ENCODE measurements around the gene NAGS.
"Not testable (repeated sequence)": the region's sequence is repeated elsewhere in the genome, so short reads cannot be mapped to it uniquely, and the experiment has no call there.

Gene NAGS

GRCh38 chr17:43983515-43984411 is 20.7 kb upstream of the NAGS start:
- DNase-seq = no peak

DNA sequence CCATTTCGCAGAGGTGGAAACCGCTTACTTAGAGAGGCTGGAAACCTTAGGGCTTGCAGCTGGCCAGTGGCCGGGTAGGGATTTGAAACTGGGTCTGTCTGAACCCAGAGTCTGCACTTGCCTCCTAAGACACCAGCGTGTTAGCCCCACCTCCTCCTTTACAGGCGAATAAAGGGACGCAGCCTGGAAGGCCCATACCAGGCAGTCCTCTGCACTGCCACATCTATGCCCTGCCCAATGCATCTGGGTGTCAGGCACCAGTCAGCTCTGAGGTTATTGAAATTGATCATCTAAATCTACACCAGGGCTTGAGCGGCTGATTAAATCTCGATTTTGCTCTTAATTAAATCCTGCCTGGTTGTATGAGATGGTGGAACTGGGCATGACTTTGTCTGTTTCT is 19.9 kb upstream of the NAGS start:
- no peak for DNase-seq

- DNase-seq = no peak
Observed at GRCh38 chr17:43986225-43986981, 18.0 kb upstream of the NAGS start.

- no peak for DNase-seq
Observed at GRCh38 chr17:43987131-43988021, 17.0 kb upstream of the NAGS start.

GRCh38 chr17:43988301-43988700 is 16.1 kb upstream of the NAGS start:
- DNase-seq = no peak

GRCh38 chr17:43992641-43993040 is 11.8 kb upstream of the NAGS start:
- no peak for DNase-seq

DNA sequence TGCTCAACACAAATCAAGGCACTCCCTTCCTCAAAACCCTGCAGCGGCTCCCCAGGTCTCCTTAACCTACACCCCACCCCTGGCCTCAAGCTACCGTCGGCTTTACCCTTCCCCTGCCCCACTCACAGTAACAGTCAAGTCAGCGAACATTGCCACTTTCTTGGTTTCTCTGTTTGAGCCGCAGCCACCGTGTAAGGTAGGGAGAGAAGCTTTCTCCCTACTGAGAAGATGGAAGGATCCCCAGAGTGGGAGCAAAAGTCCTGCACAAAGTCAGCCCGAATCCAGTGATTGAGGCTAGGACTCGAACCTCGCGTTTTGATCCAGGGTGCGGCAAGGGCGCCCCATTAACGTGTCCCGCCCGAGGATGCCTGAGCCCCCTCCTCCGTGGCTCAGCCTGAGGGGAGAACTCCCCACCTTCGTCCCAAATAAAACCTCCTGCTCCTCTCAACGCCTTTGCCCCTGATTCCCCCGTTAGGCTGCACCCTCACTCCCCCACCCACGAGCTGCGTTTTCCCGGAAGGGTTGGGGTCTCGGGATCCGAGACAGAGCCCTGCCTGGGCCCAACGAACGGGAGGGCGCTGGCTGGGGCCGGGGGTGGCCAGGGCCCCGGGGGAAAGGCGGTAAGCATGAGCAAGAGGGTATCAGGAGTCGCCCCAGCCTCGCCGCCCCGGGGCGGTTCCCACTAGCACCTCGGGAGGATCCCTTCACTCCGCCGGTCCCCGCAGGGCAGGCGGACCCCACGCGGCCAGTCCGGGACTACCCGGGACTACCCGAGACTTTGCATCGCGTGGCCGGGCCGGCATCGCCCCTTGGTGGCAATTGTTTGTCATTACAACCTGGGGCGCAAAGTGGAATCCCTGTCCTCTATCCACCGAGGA is 9.9 kb upstream of the NAGS start:
- peak; percentile 16 to 68 (median 62) for DNase-seq

GRCh38 chr17:43995150-43995471 is 9.3 kb upstream of the NAGS start:
- DNase-seq = no peak

GRCh38 chr17:43997180-43997579 is 7.2 kb upstream of the NAGS start:
- DNase-seq = not testable (repeated sequence)

- DNase-seq = no peak
Observed at GRCh38 chr17:43998552-43998951, 5.9 kb upstream of the NAGS start.

DNA sequence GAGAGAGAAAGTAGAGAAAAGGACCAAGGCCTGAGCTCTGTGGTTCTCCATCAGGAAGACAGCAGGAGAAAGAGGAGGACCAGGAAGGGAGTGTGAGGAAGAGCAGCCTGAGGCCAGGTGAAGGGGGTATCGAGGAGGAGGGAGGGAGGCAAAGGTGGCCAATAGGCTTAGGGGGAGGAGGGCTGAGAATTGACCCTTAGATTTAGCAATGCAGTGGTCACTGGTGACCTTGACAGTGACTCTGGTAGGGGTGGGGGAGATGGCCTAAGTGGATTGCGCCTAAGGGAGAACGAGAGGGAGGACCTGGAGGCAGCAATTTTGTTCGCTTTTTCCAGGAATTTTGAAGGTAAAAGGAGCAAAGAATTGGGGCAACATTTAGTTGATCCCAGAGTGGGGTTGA is 5.4 kb upstream of the NAGS start:
- no peak for DNase-seq

DNA sequence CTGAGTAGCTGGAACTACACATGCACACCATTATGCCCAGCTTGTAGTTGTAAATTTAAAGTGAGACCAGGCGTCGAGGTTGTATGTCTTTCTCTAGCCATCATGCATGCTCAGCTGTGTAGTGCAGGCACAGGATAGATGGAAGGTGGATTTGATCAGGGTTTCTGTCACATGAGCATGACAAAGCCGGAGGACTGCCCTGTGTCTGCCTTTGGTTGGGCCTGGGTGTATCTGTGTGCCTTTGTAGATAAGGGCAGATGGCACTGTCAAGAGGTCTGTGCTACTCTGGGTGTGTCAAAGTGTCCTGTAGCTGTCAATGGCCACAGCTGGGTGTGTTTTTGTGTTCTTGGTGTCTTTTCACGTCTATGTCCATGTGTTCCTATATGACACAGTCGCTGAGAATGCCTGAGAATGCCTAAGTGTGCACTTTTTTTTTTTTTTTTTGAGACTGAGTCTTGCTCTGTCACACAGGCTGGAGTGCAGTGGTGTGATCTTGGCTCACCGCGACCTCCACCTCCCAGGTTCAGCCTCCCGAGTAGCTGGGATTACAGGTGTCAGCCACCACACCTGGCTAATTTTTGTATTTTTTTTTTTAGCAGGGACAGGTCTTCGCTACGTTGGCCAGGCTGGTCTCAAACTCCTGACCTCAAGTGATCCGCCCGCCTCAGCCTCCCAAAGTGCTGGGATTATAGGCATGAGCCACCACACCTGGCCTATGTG is 4.1 kb upstream of the NAGS start:
- DNase-seq = no peak

DNA sequence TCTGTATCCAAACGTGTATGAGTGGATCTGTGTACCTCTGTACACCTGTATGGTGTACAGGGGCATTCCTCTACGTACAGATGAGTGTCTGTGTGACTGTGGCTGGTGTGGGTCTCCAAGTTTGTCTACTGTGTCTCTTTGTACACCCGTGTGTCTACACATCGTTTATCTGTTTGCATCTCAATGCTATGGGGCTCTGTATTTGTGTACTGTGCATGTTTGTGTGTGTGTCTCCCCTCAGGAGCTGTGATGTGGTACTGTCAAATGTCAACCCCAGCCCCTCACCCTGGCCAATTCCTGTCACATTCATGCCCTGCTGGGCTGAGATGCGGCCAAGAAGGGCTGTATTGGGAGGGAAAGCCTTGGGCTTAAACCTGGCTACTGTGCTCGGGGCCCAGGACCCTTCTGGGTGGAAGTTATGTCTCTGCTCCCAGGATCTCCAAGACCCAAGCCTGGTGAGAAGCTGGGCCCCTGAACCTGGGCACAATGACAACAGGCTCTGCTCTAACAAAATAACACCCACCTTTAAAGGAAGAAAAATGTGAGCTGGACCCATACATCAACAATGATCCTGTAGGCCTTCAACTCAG is 3.5 kb upstream of the NAGS start:
- no peak for DNase-seq

- DNase-seq = no peak
Observed at GRCh38 chr17:44001461-44001920, 2.9 kb upstream of the NAGS start.

GRCh38 chr17:44002141-44002848 is 2.1 kb upstream of the NAGS start:
- DNase-seq = no peak

DNA sequence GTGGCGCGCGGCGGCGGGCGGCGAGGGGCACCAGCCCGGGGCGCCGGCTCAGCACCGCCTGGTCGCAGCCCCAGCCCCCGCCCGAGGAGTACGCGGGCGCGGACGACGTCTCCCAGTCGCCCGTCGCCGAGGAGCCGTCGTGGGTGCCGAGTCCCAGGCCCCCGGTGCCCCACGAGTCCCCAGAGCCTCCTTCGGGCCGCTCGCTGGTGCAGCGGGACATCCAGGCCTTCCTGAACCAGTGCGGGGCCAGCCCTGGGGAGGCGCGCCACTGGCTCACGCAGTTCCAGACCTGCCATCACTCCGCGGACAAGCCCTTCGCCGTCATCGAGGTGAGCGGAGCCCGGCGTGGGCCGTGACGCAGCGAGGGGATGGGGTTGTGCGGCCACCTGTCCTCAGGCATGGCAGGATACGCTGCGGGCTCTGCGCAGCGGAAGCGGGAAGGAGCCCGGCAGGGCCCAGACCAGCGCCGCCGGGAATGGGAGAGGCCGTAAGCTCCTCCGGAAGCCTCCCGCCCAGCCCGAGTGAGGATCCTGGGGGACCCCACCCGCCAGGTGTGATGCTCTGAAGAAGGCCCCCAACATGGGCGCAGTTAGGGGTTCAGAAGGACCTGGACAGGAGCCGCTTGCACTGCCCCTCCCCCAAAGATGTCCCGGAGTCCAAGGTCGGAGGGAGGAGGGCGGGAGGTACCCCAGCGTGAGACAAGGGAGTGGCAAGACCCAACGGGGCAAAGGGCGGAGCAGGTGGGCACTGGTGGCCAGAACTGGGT is 522 bp downstream of the NAGS start:
- peak in 5 of 6 experiments; percentile 8 to 41 (median 25) for DNase-seq

DNA sequence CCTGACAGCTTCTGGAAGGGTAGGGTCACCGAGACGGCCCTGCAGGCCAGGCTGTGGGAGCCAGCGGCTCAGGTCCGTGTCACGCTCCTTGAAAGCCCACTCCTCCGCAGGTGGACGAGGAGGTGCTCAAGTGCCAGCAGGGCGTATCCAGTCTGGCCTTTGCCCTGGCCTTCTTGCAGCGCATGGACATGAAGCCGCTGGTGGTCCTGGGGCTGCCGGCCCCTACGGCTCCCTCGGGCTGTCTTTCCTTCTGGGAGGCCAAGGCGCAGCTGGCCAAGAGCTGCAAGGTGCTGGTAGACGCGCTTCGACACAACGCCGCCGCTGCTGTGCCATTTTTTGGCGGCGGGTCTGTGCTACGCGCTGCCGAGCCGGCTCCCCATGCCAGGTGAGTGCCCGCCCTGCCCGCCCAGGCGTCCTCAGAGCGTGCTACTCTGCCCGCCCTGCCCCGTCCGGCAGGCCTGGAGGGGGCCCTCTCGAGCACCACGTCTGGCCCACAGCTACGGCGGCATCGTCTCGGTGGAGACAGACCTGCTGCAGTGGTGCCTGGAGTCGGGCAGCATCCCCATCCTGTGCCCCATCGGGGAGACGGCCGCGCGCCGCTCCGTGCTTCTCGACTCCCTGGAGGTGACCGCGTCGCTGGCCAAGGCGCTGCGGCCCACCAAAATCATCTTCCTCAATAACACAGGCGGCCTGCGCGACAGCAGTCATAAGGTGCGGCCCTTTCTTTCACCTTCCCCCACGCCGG is 1.3 kb downstream of the NAGS start:
- peak in 5 of 6 experiments; percentile 10 to 57 (median 41) for DNase-seq

DNA sequence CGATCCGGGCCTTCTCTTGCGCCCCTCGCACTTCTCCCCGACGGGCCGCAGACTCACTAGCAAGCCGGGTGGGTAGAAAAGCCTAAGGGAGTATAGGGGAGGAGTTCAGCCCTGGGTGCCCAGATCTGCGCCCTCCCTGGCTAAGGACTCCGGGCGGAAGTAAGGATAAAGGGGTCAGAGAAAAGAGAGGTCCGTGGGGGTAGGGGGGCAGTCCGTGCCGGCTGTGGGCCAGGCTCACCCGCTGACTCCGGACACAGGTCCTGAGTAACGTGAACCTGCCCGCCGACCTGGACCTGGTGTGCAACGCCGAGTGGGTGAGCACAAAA is 1.8 kb downstream of the NAGS start:
- peak in 2 of 6 experiments; percentile 48 to 57 for DNase-seq
